Activated CD4-positive, alpha-beta T cell treated with anti-CD3 and anti-CD28 coated beads, Interleukin-2, amount 50 U/mL, for 48 hours (primary cell): Measurements from ENCODE around the gene CAD.

Experiments used
- DNase-seq, 2 experiments: peaks; one replicate each; pipeline ENCODE4 v3.0.0-alpha.2; 2020

The CAD gene

DNA sequence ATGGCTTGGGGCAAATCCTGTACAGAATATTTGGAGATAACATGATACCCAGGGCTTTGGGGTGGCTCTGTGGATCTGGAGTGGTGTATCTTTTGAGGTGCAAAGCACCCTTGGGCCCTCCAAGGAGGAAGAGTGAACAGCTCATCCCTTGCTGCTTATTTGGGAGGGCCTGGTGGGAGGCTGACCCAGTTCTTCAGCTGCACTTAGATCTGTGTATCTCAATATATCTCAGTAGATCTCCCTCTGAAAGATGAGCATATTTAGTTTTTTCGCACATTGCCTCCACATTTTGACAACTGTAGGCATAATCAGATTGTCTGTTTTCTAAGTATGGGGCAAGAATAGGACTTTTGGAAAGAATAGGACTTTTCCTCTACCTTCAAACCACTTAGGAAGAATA, 67.8 kb downstream of the CAD start:
- DNase-seq = no peak

DNA sequence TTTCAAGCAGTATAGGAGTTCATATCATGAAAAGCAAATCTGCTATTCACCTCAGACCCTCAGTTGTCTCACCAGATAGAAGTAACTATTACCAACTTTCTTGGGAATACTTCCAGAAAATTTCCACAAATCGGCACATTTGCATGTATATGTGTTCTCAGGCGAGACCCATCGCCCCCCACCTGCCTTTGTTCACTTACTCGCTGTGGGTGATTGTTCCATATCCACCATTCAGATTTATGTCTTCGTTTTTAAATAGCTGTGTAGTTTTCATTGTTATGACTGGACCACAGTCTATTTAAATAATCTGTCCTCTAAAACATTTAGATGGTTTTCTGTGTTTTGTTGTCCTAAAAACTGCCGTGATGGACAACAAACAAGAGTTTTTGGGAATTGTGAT, 68.3 kb downstream of the CAD start:
- no peak for DNase-seq

DNA sequence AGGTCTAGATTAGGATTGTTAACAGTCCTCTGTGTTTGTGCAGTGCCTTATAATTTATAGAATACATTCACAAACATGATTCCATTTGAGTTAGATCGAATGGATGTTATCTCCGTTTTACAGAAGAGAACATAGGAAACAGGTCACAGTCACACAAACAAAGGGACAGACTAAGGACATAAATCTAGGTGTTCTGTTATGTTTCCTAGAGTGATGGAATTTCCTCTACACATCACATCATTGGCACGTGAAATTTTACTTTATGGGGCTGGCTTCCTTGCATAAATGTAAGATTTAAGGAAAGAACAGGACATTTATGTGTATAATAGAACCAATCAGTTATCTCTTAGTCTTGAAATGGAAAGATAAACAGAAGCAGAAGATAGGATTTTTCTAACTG, 71.4 kb downstream of the CAD start:
- no peak for DNase-seq

DNA sequence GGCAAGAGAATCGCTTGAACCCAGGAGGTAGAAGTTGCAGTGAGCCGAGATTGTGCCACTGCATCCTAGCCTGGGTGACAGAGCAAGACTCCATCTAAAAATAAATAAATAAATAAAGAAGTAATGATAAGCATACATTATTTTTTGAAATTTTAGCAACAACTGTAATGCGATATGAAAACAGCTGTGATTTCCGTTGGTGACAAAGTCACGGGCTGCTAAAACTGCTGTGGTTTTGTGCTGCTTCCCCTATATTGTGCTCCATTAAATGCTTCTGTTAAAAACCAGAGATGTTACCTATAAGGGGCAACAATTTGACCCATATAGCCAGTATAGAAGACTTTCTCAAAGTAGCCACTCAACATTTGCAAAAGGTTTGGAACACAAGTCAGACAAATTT, 73.4 kb downstream of the CAD start:
- no peak for DNase-seq

DNA sequence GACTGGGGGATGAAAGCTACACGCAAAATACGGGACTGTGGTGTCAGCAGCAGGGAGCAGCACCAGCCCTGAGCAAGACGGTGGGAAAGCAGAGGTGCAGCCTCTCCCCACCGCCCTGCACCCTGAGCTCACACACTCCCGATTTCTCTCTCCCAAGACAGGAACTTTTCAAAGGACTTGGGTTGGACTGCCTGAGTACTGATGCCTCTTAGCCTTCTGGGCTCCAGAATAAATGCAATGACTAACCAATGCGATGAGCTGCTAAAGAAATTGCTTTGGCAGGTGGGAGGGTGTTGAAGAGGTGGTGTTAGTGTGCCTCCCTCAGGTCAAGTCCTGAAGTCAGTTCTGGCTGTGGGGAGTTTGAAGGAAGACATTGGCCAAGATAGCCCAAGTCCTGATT, 74.7 kb downstream of the CAD start:
- DNase-seq = no peak
